ENCODE data around the gene XAB2. TPM values are rescaled to one million over a fixed set of nuclear protein-coding genes. Genes with fewer than 3 reads are reported as not detected.

The XAB2 gene
- total and polyA plus RNA-seq, 2 donors (not counting 1 experiment from before 2014, with no cell fraction given): 62.7 to 93.8 TPM

GRCh38 chr19:7638802-7639465 lies 9.6 kb upstream of the XAB2 start:
- CTCF ChIA-PET: interaction anchor here (1.8 to 2.1 kb wide), 2 partner anchors 10 to 71 kb away, joined by 5 to 7 read pairs; no protein-coding TSS in a partner anchor
- no peak overlapping the region for H3K4me2 ChIP-seq (replicated peaks; ENCODE audit: low read depth, low read length, poor library complexity, severe bottlenecking)
- peak overlapping the region; percentile 48 for H3K4me3 Mint-ChIP-seq

More at GRCh38 chr19:7638802-7639465, 9.6 kb upstream of the XAB2 start:
- H3K79me2 ChIP-seq (ENCODE audit: control insufficient read depth, insufficient read depth, low read length): peaks cover 46% of the 10 kb centered on the region
- no peaks in the 10 kb centered on the region for H3K27me3 Mint-ChIP-seq
- no peak for DNase-seq
- H3K27me3 ChIP-seq (replicated peaks in 1 of 4; ENCODE audit: control extremely low read depth in 1 of 4, control insufficient read depth in 3 of 4, insufficient read depth in 4 of 4, low read length in 3 of 4): no peaks in the 10 kb centered on the region
- no peak for TF ChIP-seq CTCF (IDR thresholded peaks at IDR 0.05)
- TF ChIP-seq EZH2 (IDR thresholded peaks at IDR 0.05; ENCODE audit: borderline replicate concordance, insufficient read depth, low read depth, low read length, poor library complexity, severe bottlenecking): no peak
- H3K27ac Mint-ChIP-seq: no peak overlapping the region
- H4K20me1 ChIP-seq (ENCODE audit: control insufficient read depth, insufficient read depth, low read length, poor library complexity, severe bottlenecking): peaks cover 37% of the 10 kb centered on the region
- H3K4me1 Mint-ChIP-seq: peaks cover 38% of the 10 kb centered on the region
- intact Hi-C loops (cut with micrococcal nuclease): no loop called here
- WGBS (ENCODE audit: insufficient coverage): 99% methylated on average over 12 of the region's 12 CpGs
- peaks cover 17 to 21% of the 10 kb centered on the region in 2 donors for H3K4me1 ChIP-seq (ENCODE audit: control insufficient read depth in 2 of 2, insufficient read depth in 2 of 2, low read length in 2 of 2)
- H3K9me3 ChIP-seq (ENCODE audit: control extremely low read depth in 1 of 3, control insufficient read depth in 2 of 3, insufficient read depth in 1 of 3, low read length in 2 of 3): peaks cover 0 to 14% (median 0%) of the 10 kb centered on the region in 3 donors
- POLR2A ChIA-PET: no interaction called here
- no peak overlapping the region for H3K27ac ChIP-seq (ENCODE audit: low read length in 2 of 2)
- H3K9ac ChIP-seq (ENCODE audit: low read length): no peak overlapping the region
- H3K9me3 Mint-ChIP-seq (ENCODE audit: insufficient read depth): no peaks in the 10 kb centered on the region
- H3K4me3 ChIP-seq (ENCODE audit: control extremely low read depth in 1 of 5, extremely low read depth in 1 of 5, insufficient read depth in 1 of 5, low read depth in 2 of 5, low read length in 4 of 5): no peak overlapping the region
- no peak for ATAC-seq (ENCODE audit: low read depth)
- H3K36me3 ChIP-seq (replicated peaks in 1 of 2; ENCODE audit: control extremely low read depth in 1 of 2, control insufficient read depth in 1 of 2, extremely low read depth in 1 of 2, insufficient read depth in 2 of 2, low read length in 1 of 2): peaks cover 4 to 29% of the 10 kb centered on the region in 2 experiments
- no peak overlapping the region for H2AFZ ChIP-seq (ENCODE audit: insufficient read depth, low read depth, low read length, poor library complexity, severe bottlenecking)

Measured in B cell (primary cell).